ENCODE results near the gene HRAS.

- TF ChIP-seq POLR2AphosphoS5 (IDR thresholded peaks at IDR 0.05) (no peak), CTCF (IDR thresholded peaks at IDR 0.05) (no peak), POLR2A (IDR thresholded peaks at IDR 0.05) (no peak)
Observed at GRCh38 chr11:563066-563811, 27.9 kb upstream of the HRAS start.
